Measurements from ENCODE around the gene LRMDA. TPM values are rescaled to one million over a fixed set of nuclear protein-coding genes. Genes with fewer than 3 reads are reported as not detected.

The LRMDA gene
- total and polyA plus RNA-seq, 4 experiments from 2014 or later = not detected

DNA sequence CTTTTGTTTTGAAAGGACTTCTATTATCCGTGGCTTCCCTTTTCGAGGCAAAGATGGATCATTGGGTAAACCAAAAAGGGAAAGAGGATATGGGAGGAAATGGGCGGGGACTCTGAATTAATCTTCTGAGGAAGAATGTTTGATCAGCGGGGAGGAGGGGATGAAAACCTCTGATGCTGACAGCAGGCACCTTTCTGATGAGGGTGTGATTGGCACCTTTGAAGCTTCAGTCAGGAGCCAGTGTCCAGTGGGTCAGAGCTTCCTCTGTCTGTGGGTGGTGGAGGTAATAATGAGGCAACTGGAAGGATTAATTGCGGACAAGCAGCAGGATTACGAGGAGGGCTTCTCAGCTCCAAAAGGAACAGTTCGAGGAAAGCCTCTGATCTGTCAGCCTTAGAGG, 877.6 kb downstream of the LRMDA start:
- no peak overlapping the region for H3K4me3 ChIP-seq (ENCODE audit: low read length in 2 of 2)
- H3K27me3 ChIP-seq (ENCODE audit: insufficient read depth, low read length) = no peaks in the 10 kb centered on the region
- no peaks in the 10 kb centered on the region for H3K36me3 Mint-ChIP-seq
- no peak overlapping the region for H3K27ac Mint-ChIP-seq
- peaks cover 0 to 3% (median 0%) of the 10 kb centered on the region in 8 donors for H3K9me3 Mint-ChIP-seq
- intact Hi-C loops (cut with micrococcal nuclease) = no loop called here
- no peaks in the 10 kb centered on the region for H3K27me3 Mint-ChIP-seq
- DNase-seq = no peak
- no peaks in the 10 kb centered on the region for H3K4me1 ChIP-seq (ENCODE audit: insufficient read depth, low read length)
- H3K36me3 ChIP-seq (ENCODE audit: insufficient read depth, low read length) = no peaks in the 10 kb centered on the region
- POLR2A ChIA-PET (ENCODE audit: partially characterized antibody) = no interaction called here
- H3K9me3 ChIP-seq (ENCODE audit: control insufficient read depth in 1 of 2, low read length in 2 of 2) = no peaks in the 10 kb centered on the region
- H3K27ac ChIP-seq (ENCODE audit: low read depth, low read length) = no peak overlapping the region
- H3K4me3 Mint-ChIP-seq = no peak overlapping the region
- no peaks in the 10 kb centered on the region for H3K4me1 Mint-ChIP-seq
- CTCF ChIA-PET (ENCODE audit: partially characterized antibody) = no interaction called here

DNA sequence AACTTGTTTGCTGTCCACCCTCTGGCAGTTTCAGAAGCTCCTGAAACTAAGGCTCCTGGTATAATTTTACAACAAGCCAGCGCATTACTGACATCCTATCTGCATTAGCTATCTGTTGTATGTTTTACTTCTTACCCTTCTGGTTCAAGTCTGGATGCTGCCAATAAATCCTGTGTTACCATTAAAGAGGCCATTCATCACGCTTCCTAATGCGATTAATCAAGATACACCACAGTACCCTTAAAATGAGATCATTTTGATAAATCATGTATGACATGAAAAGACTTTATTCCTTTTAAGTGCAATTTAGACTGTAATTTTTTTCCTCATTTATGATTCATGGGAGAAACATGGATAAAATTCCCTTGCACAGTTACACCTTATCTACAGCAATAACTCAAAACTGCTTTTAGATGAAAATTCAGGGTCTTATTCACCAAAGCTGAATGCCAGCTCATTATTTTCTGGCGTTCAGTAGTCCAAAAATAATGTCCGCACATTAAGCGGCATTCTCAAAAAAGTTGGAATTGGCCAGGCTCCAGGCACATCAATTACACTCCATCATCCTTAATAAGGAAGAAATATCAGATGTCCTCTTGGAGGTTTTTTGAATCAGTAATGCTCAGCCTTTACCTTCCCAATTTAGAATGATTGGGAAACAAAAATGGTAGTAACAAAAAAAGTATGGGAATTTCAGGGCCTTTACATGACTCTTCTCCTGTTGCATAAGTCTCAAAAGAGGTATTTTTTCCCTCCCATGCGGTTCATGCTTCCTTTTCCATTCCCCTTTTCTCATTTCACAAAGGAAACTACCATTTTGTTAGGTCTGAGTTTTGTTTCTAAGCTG, 878.5 kb downstream of the LRMDA start:
- Histone ChIP-seq H3K9me3 (ENCODE audit: control insufficient read depth in 1 of 2, low read length in 2 of 2) (no peaks in the 10 kb centered on the region), H3K4me1 (ENCODE audit: insufficient read depth, low read length) (no peaks in the 10 kb centered on the region), H3K36me3 (ENCODE audit: insufficient read depth, low read length) (no peaks in the 10 kb centered on the region), H3K27ac (ENCODE audit: low read depth, low read length) (no peak overlapping the region), H3K4me3 (ENCODE audit: low read length in 2 of 2) (no peak overlapping the region), H3K27me3 (ENCODE audit: insufficient read depth, low read length) (no peaks in the 10 kb centered on the region)
- Mint-ChIP-seq H3K36me3 (no peaks in the 10 kb centered on the region), H3K27me3 (no peaks in the 10 kb centered on the region), H3K4me1 (no peaks in the 10 kb centered on the region), H3K27ac (no peak overlapping the region), H3K4me3 (no peak overlapping the region), H3K9me3 (peaks cover 0 to 3% (median 0%) of the 10 kb centered on the region in 8 donors)
- intact Hi-C loops (cut with micrococcal nuclease) = no loop called here
- DNase-seq = no peak
- POLR2A ChIA-PET (ENCODE audit: partially characterized antibody) = no interaction called here
- CTCF ChIA-PET (ENCODE audit: partially characterized antibody) = no interaction called here

DNA sequence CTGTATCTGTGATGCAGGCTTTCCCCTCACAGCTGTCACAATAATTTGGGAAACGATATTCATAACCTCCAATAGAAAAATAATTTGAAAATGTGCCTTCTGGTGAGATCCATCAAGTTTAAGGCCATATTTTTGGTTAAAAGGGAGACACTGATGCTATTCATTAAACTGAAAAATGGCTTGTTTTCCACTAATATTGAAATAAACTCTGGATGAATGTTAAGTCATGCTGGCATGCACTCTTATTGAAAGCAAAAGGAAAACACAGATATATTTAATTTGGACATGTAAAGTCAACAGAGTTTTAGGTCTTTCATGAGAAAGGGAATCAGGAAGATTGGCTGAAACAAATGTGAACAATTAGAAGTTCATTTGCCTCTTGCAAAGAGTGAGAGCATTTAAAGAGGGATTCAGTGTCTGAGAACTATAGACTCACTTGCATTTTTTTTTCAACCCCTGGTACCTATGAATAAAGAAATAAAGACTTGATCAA, 879.2 kb downstream of the LRMDA start:
- intact Hi-C loops (cut with micrococcal nuclease) = no loop called here
- H3K27ac ChIP-seq (ENCODE audit: low read depth, low read length) = no peak overlapping the region
- Mint-ChIP-seq H3K36me3 (no peaks in the 10 kb centered on the region), H3K9me3 (peaks cover 0 to 3% (median 0%) of the 10 kb centered on the region in 8 donors), H3K27ac (no peak overlapping the region), H3K4me1 (no peaks in the 10 kb centered on the region), H3K27me3 (no peaks in the 10 kb centered on the region), H3K4me3 (no peak overlapping the region)
- H3K4me3 ChIP-seq (ENCODE audit: low read length in 2 of 2) = no peak overlapping the region
- ChIA-PET CTCF (ENCODE audit: partially characterized antibody) (no interaction called here), POLR2A (ENCODE audit: partially characterized antibody) (no interaction called here)
- H3K4me1 ChIP-seq (ENCODE audit: insufficient read depth, low read length) = no peaks in the 10 kb centered on the region
- no peaks in the 10 kb centered on the region for H3K36me3 ChIP-seq (ENCODE audit: insufficient read depth, low read length)
- H3K9me3 ChIP-seq (ENCODE audit: control insufficient read depth in 1 of 2, low read length in 2 of 2) = no peaks in the 10 kb centered on the region
- no peaks in the 10 kb centered on the region for H3K27me3 ChIP-seq (ENCODE audit: insufficient read depth, low read length)
- no peak for DNase-seq

DNA sequence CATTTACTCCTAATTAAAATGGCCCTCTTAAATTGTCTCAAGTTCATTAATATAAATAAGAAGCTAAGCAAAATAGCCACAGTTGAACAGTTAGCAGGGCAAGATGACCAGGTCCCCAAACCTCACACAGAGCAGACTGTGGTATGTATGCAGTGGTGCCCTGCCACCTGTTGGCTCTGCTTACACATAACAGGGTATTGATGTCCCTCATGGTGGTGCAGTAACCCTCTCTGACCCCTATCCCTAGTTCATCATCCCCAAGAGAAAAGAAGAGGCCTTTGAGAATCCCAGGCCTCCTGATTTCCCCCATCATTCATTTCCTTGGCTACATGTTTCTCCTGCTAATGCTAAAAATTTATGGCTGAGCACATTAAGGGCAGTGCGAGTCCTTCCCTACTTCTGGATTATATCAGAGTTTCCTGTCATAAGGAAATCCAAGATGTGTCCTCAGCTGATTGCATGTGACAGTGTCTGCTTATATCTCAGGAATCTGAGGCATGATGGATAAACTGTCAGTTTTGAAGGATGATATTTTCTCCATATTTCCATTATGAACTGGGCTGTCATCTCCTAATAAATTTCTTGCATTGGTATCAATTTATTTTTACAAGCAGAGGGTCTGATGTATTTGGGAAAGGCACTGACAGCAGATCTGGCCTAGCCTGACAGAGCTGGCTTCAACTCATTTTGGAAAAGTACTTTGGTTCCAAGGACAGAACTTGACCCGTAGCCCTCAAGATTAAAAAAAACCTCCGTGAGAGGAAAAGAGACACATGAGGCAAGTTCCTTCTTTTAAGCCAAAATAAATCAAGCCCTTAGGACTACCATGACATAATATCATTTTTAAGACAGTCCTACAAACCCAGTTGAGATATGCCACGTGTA, 880.6 kb downstream of the LRMDA start:
- intact Hi-C loops (cut with micrococcal nuclease) = no loop called here
- Histone ChIP-seq H3K4me1 (ENCODE audit: insufficient read depth, low read length) (no peaks in the 10 kb centered on the region), H3K27ac (ENCODE audit: low read depth, low read length) (no peak overlapping the region), H3K4me3 (ENCODE audit: low read length in 2 of 2) (no peak overlapping the region), H3K9me3 (ENCODE audit: control insufficient read depth in 1 of 2, low read length in 2 of 2) (no peaks in the 10 kb centered on the region), H3K27me3 (ENCODE audit: insufficient read depth, low read length) (no peaks in the 10 kb centered on the region), H3K36me3 (ENCODE audit: insufficient read depth, low read length) (no peaks in the 10 kb centered on the region)
- DNase-seq = no peak
- ChIA-PET POLR2A (ENCODE audit: partially characterized antibody) (no interaction called here), CTCF (ENCODE audit: partially characterized antibody) (no interaction called here)
- Mint-ChIP-seq H3K27me3 (no peaks in the 10 kb centered on the region), H3K27ac (no peak overlapping the region), H3K9me3 (peaks cover 0 to 5% (median 0%) of the 10 kb centered on the region in 8 donors), H3K4me1 (no peaks in the 10 kb centered on the region), H3K4me3 (no peak overlapping the region), H3K36me3 (no peaks in the 10 kb centered on the region)

DNA sequence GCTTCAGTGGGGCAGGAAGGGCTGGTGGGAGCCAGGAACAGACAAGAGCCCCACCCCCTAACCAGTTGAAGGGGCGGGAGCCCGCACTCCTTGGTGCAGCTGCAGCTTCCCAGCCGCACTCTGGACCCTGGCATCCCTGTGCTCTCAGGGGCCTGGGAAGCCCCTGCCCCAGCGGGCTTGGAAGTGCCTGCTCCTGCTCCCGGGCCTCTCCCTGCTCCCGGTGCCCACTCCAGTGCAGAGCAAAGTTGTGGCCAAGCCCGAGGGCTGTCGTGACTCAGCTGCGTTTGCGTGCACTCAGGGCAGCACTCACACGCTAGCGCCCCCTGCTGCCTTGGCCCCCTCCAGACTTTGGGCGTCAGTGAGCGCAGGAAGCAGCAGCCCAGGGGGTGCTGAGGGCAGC, 883.8 kb downstream of the LRMDA start:
- H3K4me1 Mint-ChIP-seq = no peaks in the 10 kb centered on the region
- H3K27me3 Mint-ChIP-seq = no peaks in the 10 kb centered on the region

DNA sequence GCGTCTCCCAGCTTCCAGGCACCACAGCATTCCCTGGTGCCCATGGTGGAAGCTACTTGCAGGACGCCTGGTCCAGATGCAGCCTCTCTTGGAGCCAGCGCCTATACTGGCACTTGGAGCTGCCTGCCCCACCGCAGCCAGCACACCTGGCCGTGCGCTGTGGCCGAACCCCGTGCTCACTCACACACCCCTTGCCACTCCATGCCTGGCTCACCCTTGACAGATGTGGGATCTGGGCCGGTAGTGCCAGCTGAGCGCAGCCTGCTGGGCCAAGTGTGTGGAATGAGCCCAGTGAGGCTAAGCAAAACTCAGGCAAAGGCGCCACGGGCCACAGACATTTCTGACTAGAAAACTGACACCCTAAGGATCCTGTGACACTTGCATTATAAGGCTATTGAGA, 884.8 kb downstream of the LRMDA start:
- DNase-seq = no peak
- Histone ChIP-seq H3K9me3 (ENCODE audit: control insufficient read depth in 1 of 2, low read length in 2 of 2) (no peaks in the 10 kb centered on the region), H3K27ac (ENCODE audit: low read depth, low read length) (no peak overlapping the region), H3K4me3 (ENCODE audit: low read length in 2 of 2) (no peak overlapping the region), H3K4me1 (ENCODE audit: insufficient read depth, low read length) (no peaks in the 10 kb centered on the region), H3K36me3 (ENCODE audit: insufficient read depth, low read length) (no peaks in the 10 kb centered on the region), H3K27me3 (ENCODE audit: insufficient read depth, low read length) (no peaks in the 10 kb centered on the region)
- H3K4me1 Mint-ChIP-seq = no peaks in the 10 kb centered on the region
- no peaks in the 10 kb centered on the region for H3K36me3 Mint-ChIP-seq
- H3K9me3 Mint-ChIP-seq = peaks cover 0 to 12% (median 2%) of the 10 kb centered on the region in 8 donors
- H3K4me3 Mint-ChIP-seq = no peak overlapping the region
- ChIA-PET POLR2A (ENCODE audit: partially characterized antibody) (no interaction called here), CTCF (ENCODE audit: partially characterized antibody) (no interaction called here)
- H3K27ac Mint-ChIP-seq = no peak overlapping the region
- intact Hi-C loops (cut with micrococcal nuclease) = no loop called here
- no peaks in the 10 kb centered on the region for H3K27me3 Mint-ChIP-seq

More for the DNA sequence above, 883.8 kb downstream of the LRMDA start:
- no peaks in the 10 kb centered on the region for H3K36me3 ChIP-seq (ENCODE audit: insufficient read depth, low read length)
- Mint-ChIP-seq H3K4me3 (no peak overlapping the region), H3K36me3 (no peaks in the 10 kb centered on the region), H3K9me3 (peaks cover 0 to 12% (median 2%) of the 10 kb centered on the region in 8 donors), H3K27ac (no peak overlapping the region)
- no peak for DNase-seq
- no peaks in the 10 kb centered on the region for H3K27me3 ChIP-seq (ENCODE audit: insufficient read depth, low read length)
- intact Hi-C loops (cut with micrococcal nuclease) = no loop called here
- H3K27ac ChIP-seq (ENCODE audit: low read depth, low read length) = no peak overlapping the region
- H3K4me1 ChIP-seq (ENCODE audit: insufficient read depth, low read length) = no peaks in the 10 kb centered on the region
- no peaks in the 10 kb centered on the region for H3K9me3 ChIP-seq (ENCODE audit: control insufficient read depth in 1 of 2, low read length in 2 of 2)
- H3K4me3 ChIP-seq (ENCODE audit: low read length in 2 of 2) = no peak overlapping the region
- CTCF ChIA-PET (ENCODE audit: partially characterized antibody) = interaction anchor here (1.0 kb wide), 1 partner anchor 11 kb away, joined by 3 read pairs; no protein-coding TSS in a partner anchor
- POLR2A ChIA-PET (ENCODE audit: partially characterized antibody) = no interaction called here

DNA sequence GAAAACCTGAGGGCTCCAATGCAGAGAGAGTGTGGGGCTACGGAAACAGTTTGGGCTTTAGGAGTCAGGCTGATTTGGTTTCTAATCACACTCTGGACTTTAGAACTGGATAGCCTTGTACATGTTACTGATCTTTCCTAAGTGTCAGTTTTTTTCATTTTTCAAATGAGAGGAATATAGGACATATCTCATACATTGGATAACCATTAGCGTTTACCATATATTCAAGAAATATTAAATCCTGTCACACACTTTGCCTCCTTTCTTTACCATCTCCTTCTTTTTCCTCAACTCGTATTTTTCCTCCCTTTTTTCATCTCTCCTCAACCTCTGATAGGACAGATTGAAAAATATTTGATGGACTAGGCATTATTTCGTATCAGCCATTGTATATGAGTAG, 885.7 kb downstream of the LRMDA start:
- Mint-ChIP-seq H3K4me1 (no peaks in the 10 kb centered on the region), H3K27me3 (no peaks in the 10 kb centered on the region), H3K36me3 (no peaks in the 10 kb centered on the region), H3K4me3 (no peak overlapping the region), H3K9me3 (peaks cover 0 to 12% (median 2%) of the 10 kb centered on the region in 8 donors), H3K27ac (no peak overlapping the region)
- intact Hi-C loops (cut with micrococcal nuclease) = no loop called here
- Histone ChIP-seq H3K27me3 (ENCODE audit: insufficient read depth, low read length) (no peaks in the 10 kb centered on the region), H3K4me3 (ENCODE audit: low read length in 2 of 2) (no peak overlapping the region), H3K27ac (ENCODE audit: low read depth, low read length) (no peak overlapping the region), H3K36me3 (ENCODE audit: insufficient read depth, low read length) (no peaks in the 10 kb centered on the region), H3K9me3 (ENCODE audit: control insufficient read depth in 1 of 2, low read length in 2 of 2) (no peaks in the 10 kb centered on the region), H3K4me1 (ENCODE audit: insufficient read depth, low read length) (no peaks in the 10 kb centered on the region)
- CTCF ChIA-PET (ENCODE audit: partially characterized antibody) = no interaction called here
- POLR2A ChIA-PET (ENCODE audit: partially characterized antibody) = no interaction called here
- DNase-seq = no peak
